GM23338 (cell line): ENCODE results near the gene NIN. TPM values are rescaled to one million over a fixed set of nuclear protein-coding genes. Genes with fewer than 3 reads are reported as not detected.

ENCODE experiments used
- ATAC-seq: fragments of 200-7000 bp; cut with Tn5 transposase; 3 replicates; pipeline ENCODE4 v1.9.1; 2020
- DNase-seq: peaks from one replicate; pipeline ENCODE4 v3.0.0-alpha.2; 2015; ENCODE audit warnings: low spot score
- H2AFZ ChIP-seq: fragments of 200-600 bp; sonication (generic); 2 replicates; pipeline ENCODE4 v1.8.0; 2016; ENCODE audit warnings: antibody characterized with exemption, mild to moderate bottlenecking, moderate library complexity
- H3F3A ChIP-seq: fragments of 200-600 bp; sonication (generic); replicated peaks from 2 replicates; pipeline ENCODE4 v1.8.0; 2017; ENCODE audit warnings: antibody characterized with exemption, mixed run types, low read depth
- H3K27ac ChIP-seq: fragments of 200-600 bp; sonication (generic); 2 replicates; pipeline ENCODE4 v1.6.1; 2016; ENCODE audit warnings: low read depth
- H3K27me3 ChIP-seq: fragments of 200-600 bp; sonication (generic); 2 replicates; pipeline ENCODE4 v1.8.0; 2016; ENCODE audit warnings: mild to moderate bottlenecking, mixed run types, moderate library complexity; ENCODE audit not compliant: insufficient read depth
- H3K36me3 ChIP-seq: fragments of 200-600 bp; sonication (generic); 2 replicates; pipeline ENCODE4 v1.8.0; 2016; ENCODE audit warnings: mild to moderate bottlenecking; ENCODE audit not compliant: insufficient read depth
- H3K4me1 ChIP-seq: fragments of 200-600 bp; sonication (generic); 2 replicates; pipeline ENCODE4 v1.8.0; 2016; ENCODE audit warnings: mild to moderate bottlenecking, moderate library complexity; ENCODE audit not compliant: insufficient read depth
- H3K4me2 ChIP-seq: fragments of 200-600 bp; sonication (generic); 2 replicates; pipeline ENCODE4 v1.7.1; 2017; ENCODE audit warnings: mixed run types
- H3K4me3 ChIP-seq: fragments of 200-600 bp; sonication (generic); 2 replicates; pipeline ENCODE4 v1.6.1; 2016; ENCODE audit warnings: mixed run types
- H3K79me2 ChIP-seq: fragments of 200-600 bp; sonication (generic); replicated peaks from 2 replicates; pipeline ENCODE4 v1.8.0; 2017; ENCODE audit warnings: mild to moderate bottlenecking; ENCODE audit not compliant: insufficient read depth
- H3K9me2 ChIP-seq: fragments of 200-600 bp; sonication (generic); 2 replicates; pipeline ENCODE4 v1.8.0; 2017; ENCODE audit not compliant: insufficient read depth
- H4K20me1 ChIP-seq: fragments of 200-600 bp; sonication (generic); replicated peaks from 2 replicates; pipeline ENCODE4 v1.8.0; 2017; ENCODE audit warnings: mild to moderate bottlenecking; ENCODE audit not compliant: insufficient read depth
- H3K27ac Mint-ChIP-seq: 2 replicates; pipeline ENCODE4 v1.8.0; 2020; ENCODE audit warnings: inconsistent platforms, mild to moderate bottlenecking, moderate library complexity, mixed read lengths
- H3K27me3 Mint-ChIP-seq: 3 replicates; pipeline ENCODE4 v1.8.0; 2022; ENCODE audit warnings: low read depth, mild to moderate bottlenecking, moderate library complexity, mixed read lengths, inconsistent platforms; ENCODE audit not compliant: insufficient read depth, poor library complexity
- H3K36me3 Mint-ChIP-seq: 3 replicates; pipeline ENCODE4 v1.8.0; 2021; ENCODE audit warnings: low read depth, mild to moderate bottlenecking, inconsistent platforms, moderate library complexity, mixed read lengths
- H3K4me1 Mint-ChIP-seq: 3 replicates; pipeline ENCODE4 v1.8.0; 2020; ENCODE audit warnings: mild to moderate bottlenecking, inconsistent platforms, mixed read lengths
- H3K4me3 Mint-ChIP-seq: 3 replicates; pipeline ENCODE4 v1.8.0; 2021; ENCODE audit warnings: moderate library complexity, mild to moderate bottlenecking, inconsistent platforms, mixed read lengths
- H3K9me3 Mint-ChIP-seq: 3 replicates; pipeline ENCODE4 v1.8.0; 2020; ENCODE audit warnings: moderate library complexity, mild to moderate bottlenecking, inconsistent platforms, mixed read lengths
- CREB1 ChIP-seq: fragments of 250-450 bp; sonication (Bioruptor Pico); IDR thresholded peaks from 2 replicates; pipeline ENCODE4 v1.5.0; 2020; ENCODE audit warnings: low read depth, mild to moderate bottlenecking, moderate library complexity
- EZH2phosphoT487 ChIP-seq: fragments of 200-600 bp; sonication (generic); IDR thresholded peaks from one replicate; pipeline ENCODE4 v1.8.1; 2018; ENCODE audit warnings: antibody characterized with exemption; ENCODE audit not compliant: unreplicated experiment
- STAT1 ChIP-seq: IDR thresholded peaks from one replicate; pipeline ENCODE4 v1.6.1; 2016; ENCODE audit warnings: antibody characterized with exemption; ENCODE audit not compliant: unreplicated experiment
- polyA plus RNA-seq: library from polyadenylated mRNA; unstranded; fragments of >200 nt; fragmentation: Nextera tagmentation; extraction: Ambion mirVana; gene quantifications from 2 replicates; pipeline ENCODE4 v1.2.1, GENCODE V29; 2016
- total RNA-seq: library from RNA; depleted of rRNA; stranded (reverse); fragments of >200 nt; shearing (Covaris generic); gene quantifications from 2 replicates; pipeline ENCODE4 v1.2.3, GENCODE V29; 2014
- TF ChIP-seq, protein P1 (sequence below): fragments of 250-450 bp; sonication (Bioruptor Pico); IDR thresholded peaks from 2 replicates; pipeline ENCODE4 v1.5.0; 2020; ENCODE audit warnings: mild to moderate bottlenecking, moderate library complexity
- TF ChIP-seq, protein P2 (sequence below): IDR thresholded peaks from one replicate; pipeline ENCODE4 v1.6.1; 2018; ENCODE audit warnings: antibody characterized with exemption; ENCODE audit not compliant: unreplicated experiment

Gene NIN
- total and polyA plus RNA-seq, 2 experiments from 2014 or later: 7.4 to 17.4 TPM

DNA sequence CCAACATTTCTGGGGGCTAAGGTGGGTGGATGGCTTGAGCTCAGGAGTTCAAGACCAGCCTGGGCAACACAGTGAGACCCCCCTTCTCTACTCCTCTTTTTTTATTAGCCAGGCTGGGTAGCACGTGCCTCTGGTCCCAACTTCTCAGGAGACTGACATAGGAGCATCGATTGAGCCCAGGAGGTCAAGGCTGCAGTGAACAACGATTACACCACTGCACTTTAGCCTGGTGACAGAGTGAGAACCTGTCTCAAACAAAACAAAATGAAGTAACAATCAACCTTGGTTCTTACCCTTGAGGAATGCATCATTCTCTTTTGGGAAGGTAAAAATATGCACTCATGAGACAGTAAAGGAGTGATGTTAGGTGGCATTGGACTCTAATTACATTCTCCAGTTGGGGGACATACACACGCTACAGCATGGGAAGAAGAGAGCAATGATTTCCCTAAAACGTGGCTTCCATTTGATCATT, 3.9 kb upstream of the NIN start (continued):
- TF ChIP-seq, protein P1, sequence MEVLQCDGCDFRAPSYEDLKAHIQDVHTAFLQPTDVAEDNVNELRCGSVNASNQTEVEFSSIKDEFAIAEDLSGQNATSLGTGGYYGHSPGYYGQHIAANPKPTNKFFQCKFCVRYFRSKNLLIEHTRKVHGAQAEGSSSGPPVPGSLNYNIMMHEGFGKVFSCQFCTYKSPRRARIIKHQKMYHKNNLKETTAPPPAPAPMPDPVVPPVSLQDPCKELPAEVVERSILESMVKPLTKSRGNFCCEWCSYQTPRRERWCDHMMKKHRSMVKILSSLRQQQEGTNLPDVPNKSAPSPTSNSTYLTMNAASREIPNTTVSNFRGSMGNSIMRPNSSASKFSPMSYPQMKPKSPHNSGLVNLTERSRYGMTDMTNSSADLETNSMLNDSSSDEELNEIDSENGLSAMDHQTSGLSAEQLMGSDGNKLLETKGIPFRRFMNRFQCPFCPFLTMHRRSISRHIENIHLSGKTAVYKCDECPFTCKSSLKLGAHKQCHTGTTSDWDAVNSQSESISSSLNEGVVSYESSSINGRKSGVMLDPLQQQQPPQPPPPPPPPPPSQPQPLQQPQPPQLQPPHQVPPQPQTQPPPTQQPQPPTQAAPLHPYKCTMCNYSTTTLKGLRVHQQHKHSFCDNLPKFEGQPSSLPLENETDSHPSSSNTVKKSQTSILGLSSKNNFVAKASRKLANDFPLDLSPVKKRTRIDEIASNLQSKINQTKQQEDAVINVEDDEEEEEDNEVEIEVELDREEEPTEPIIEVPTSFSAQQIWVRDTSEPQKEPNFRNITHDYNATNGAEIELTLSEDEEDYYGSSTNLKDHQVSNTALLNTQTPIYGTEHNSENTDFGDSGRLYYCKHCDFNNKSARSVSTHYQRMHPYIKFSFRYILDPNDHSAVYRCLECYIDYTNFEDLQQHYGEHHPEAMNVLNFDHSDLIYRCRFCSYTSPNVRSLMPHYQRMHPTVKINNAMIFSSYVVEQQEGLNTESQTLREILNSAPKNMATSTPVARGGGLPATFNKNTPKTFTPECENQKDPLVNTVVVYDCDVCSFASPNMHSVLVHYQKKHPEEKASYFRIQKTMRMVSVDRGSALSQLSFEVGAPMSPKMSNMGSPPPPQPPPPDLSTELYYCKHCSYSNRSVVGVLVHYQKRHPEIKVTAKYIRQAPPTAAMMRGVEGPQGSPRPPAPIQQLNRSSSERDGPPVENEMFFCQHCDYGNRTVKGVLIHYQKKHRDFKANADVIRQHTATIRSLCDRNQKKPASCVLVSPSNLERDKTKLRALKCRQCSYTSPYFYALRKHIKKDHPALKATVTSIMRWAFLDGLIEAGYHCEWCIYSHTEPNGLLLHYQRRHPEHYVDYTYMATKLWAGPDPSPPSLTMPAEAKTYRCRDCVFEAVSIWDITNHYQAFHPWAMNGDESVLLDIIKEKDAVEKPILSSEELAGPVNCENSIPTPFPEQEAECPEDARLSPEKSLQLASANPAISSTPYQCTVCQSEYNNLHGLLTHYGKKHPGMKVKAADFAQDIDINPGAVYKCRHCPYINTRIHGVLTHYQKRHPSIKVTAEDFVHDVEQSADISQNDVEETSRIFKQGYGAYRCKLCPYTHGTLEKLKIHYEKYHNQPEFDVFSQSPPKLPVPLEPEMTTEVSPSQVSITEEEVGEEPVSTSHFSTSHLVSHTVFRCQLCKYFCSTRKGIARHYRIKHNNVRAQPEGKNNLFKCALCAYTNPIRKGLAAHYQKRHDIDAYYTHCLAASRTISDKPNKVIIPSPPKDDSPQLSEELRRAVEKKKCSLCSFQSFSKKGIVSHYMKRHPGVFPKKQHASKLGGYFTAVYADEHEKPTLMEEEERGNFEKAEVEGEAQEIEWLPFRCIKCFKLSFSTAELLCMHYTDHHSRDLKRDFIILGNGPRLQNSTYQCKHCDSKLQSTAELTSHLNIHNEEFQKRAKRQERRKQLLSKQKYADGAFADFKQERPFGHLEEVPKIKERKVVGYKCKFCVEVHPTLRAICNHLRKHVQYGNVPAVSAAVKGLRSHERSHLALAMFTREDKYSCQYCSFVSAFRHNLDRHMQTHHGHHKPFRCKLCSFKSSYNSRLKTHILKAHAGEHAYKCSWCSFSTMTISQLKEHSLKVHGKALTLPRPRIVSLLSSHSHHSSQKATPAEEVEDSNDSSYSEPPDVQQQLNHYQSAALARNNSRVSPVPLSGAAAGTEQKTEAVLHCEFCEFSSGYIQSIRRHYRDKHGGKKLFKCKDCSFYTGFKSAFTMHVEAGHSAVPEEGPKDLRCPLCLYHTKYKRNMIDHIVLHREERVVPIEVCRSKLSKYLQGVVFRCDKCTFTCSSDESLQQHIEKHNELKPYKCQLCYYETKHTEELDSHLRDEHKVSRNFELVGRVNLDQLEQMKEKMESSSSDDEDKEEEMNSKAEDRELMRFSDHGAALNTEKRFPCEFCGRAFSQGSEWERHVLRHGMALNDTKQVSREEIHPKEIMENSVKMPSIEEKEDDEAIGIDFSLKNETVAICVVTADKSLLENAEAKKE (CRISPR knock-in tag): no peak
- TF ChIP-seq CREB1 (CRISPR knock-in tag): no peak

DNA sequence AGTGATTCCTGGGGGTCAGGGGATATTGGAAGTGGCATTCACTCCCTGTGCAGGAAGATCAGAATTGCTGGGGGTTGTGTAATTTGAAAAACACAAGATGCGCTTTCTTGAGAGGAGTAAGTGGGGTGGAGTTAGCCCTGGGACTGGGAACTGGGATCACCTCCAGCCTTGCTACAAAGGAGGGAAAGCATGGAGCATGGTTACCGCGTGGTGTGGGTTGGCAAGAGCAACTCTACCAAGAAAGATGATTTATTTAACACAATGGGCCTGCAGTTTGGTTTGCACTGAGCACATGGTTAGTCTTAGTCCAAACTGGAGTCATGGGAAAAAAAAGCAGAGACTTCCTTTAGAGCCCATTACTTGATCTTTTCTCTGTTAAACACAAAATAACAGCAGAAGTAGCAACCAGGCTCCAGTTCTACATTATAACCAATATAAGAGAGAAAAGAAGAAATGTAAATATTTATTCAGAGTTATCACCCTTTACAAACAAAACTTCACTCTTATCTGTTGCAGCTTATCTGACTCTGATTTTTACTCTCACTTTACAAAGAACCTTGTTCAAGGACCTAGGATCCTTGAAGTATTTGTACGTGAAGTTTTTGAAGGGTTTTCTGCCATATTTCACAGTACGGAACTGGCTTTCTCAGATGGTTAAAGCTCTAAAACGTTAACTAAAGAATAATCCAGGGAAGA, 2.1 kb upstream of the NIN start:
- no peak overlapping the region for H3K27ac Mint-ChIP-seq
- no peaks in the 10 kb centered on the region for H3K36me3 ChIP-seq
- peaks cover 15% of the 10 kb centered on the region for H4K20me1 ChIP-seq
- peaks cover 16% of the 10 kb centered on the region for H3F3A ChIP-seq
- H3K79me2 ChIP-seq: peaks cover 7% of the 10 kb centered on the region; the same call in 1 of the 2 replicates
- DNase-seq (no peak), ATAC-seq (no peak)
- H3K4me1 ChIP-seq: peaks cover 20% of the 10 kb centered on the region
- no peaks in the 10 kb centered on the region for H3K36me3 Mint-ChIP-seq
- H3K27me3 Mint-ChIP-seq: peaks cover 50% of the 10 kb centered on the region
- H2AFZ ChIP-seq: no peak overlapping the region
- no peak overlapping the region for H3K27ac ChIP-seq
- H3K4me2 ChIP-seq: 0 out of 2 replicates have a peak overlapping the region, but pooled peaks have one; percentile 92
- H3K4me1 Mint-ChIP-seq: peaks cover 30% of the 10 kb centered on the region
- no peaks in the 10 kb centered on the region for H3K9me2 ChIP-seq
- H3K9me3 Mint-ChIP-seq: no peaks in the 10 kb centered on the region
- no peak overlapping the region for H3K4me3 Mint-ChIP-seq
- H3K4me3 ChIP-seq: no peak overlapping the region
- peaks cover 62% of the 10 kb centered on the region for H3K27me3 ChIP-seq
- TF ChIP-seq STAT1 (no peak), EZH2phosphoT487 (no peak)
- TF ChIP-seq, protein P2, sequence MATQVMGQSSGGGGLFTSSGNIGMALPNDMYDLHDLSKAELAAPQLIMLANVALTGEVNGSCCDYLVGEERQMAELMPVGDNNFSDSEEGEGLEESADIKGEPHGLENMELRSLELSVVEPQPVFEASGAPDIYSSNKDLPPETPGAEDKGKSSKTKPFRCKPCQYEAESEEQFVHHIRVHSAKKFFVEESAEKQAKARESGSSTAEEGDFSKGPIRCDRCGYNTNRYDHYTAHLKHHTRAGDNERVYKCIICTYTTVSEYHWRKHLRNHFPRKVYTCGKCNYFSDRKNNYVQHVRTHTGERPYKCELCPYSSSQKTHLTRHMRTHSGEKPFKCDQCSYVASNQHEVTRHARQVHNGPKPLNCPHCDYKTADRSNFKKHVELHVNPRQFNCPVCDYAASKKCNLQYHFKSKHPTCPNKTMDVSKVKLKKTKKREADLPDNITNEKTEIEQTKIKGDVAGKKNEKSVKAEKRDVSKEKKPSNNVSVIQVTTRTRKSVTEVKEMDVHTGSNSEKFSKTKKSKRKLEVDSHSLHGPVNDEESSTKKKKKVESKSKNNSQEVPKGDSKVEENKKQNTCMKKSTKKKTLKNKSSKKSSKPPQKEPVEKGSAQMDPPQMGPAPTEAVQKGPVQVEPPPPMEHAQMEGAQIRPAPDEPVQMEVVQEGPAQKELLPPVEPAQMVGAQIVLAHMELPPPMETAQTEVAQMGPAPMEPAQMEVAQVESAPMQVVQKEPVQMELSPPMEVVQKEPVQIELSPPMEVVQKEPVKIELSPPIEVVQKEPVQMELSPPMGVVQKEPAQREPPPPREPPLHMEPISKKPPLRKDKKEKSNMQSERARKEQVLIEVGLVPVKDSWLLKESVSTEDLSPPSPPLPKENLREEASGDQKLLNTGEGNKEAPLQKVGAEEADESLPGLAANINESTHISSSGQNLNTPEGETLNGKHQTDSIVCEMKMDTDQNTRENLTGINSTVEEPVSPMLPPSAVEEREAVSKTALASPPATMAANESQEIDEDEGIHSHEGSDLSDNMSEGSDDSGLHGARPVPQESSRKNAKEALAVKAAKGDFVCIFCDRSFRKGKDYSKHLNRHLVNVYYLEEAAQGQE: no peak
